ENCODE data around the gene SLC2A11. TPM values are rescaled to one million over a fixed set of nuclear protein-coding genes. Genes with fewer than 3 reads are reported as not detected.
"Not testable (repeated sequence)": the region's sequence is repeated elsewhere in the genome, so short reads cannot be mapped to it uniquely, and the experiment has no call there.

The SLC2A11 gene
- total and polyA plus RNA-seq, 7 donors = 3.7 to 12.7 (median 4.9) TPM

- intact Hi-C loops (cut with DNase I) = loop anchor here in 1 of 2 donors (10.0 kb wide), 1 partner anchor 640 kb away; the partner anchor contains the start of genes GUCD1 and SNRPD3
- TF ChIP-seq CTCF (IDR thresholded peaks at IDR 0.05) = no peak
- no peaks in the 10 kb centered on the region for H3K36me3 ChIP-seq (ENCODE audit: insufficient read depth in 1 of 2, low read depth in 1 of 2)
- WGBS, 3 donors = 76 to 79% (median 78%) methylated on average over 3 of the region's 3 CpGs
- no peak for ATAC-seq
- no peak for DNase-seq
- no peak overlapping the region for H3K27ac ChIP-seq
- no peaks in the 10 kb centered on the region for H3K9me3 ChIP-seq
- H3K27me3 ChIP-seq (ENCODE audit: insufficient read depth in 3 of 3, low read length in 2 of 3) = no peaks in the 10 kb centered on the region
- no peak overlapping the region for H3K4me3 ChIP-seq
- H3K4me1 ChIP-seq = no peaks in the 10 kb centered on the region
Observed at GRCh38 chr22:23915290-23915689, 57.6 kb downstream of the SLC2A11 start.

- intact Hi-C loops (cut with DNase I); DNase-seq; H3K27me3 ChIP-seq (ENCODE audit: insufficient read depth in 3 of 3, low read length in 2 of 3); H3K4me3 ChIP-seq; H3K36me3 ChIP-seq (ENCODE audit: insufficient read depth in 1 of 2, low read depth in 1 of 2); H3K4me1 ChIP-seq; H3K9me3 ChIP-seq; ATAC-seq; H3K27ac ChIP-seq: not testable (repeated sequence)
- WGBS, 3 donors = 88 to 100% (median 89%) methylated on average over 1 of the region's 1 CpG
Observed at GRCh38 chr22:23920267-23920611, 62.6 kb downstream of the SLC2A11 start.

- WGBS, 3 donors = 82 to 91% (median 88%) methylated on average over 13 of the region's 13 CpGs
- H3K27ac ChIP-seq = not testable (repeated sequence)
Observed at GRCh38 chr22:23921586-23922201, 64.0 kb downstream of the SLC2A11 start.

GRCh38 chr22:23922921-23923320 is 65.2 kb downstream of the SLC2A11 start:
- H3K27ac ChIP-seq = no peak overlapping the region
- peaks cover 14% of the 10 kb centered on the region for H3K9me3 ChIP-seq
- WGBS, 3 donors = 54 to 76% (median 67%) methylated on average over 2 of the region's 2 CpGs
- no peak for ATAC-seq
- intact Hi-C loops (cut with DNase I) = no loop called here
- no peaks in the 10 kb centered on the region for H3K36me3 ChIP-seq (ENCODE audit: insufficient read depth in 1 of 2, low read depth in 1 of 2)
- no peaks in the 10 kb centered on the region for H3K27me3 ChIP-seq (ENCODE audit: insufficient read depth in 3 of 3, low read length in 2 of 3)
- no peak overlapping the region for H3K4me3 ChIP-seq
- no peak for TF ChIP-seq CTCF (IDR thresholded peaks at IDR 0.05)
- H3K4me1 ChIP-seq = no peaks in the 10 kb centered on the region
- DNase-seq = no peak

More at GRCh38 chr22:23921586-23922201, 64.0 kb downstream of the SLC2A11 start:
- H3K4me1 ChIP-seq; H3K4me3 ChIP-seq; intact Hi-C loops (cut with DNase I); ATAC-seq; H3K36me3 ChIP-seq (ENCODE audit: insufficient read depth in 1 of 2, low read depth in 1 of 2); H3K27me3 ChIP-seq (ENCODE audit: insufficient read depth in 3 of 3, low read length in 2 of 3): not testable (repeated sequence)
- peak in 1 of 2 donors; percentile 31 for DNase-seq
- peaks cover 14% of the 10 kb centered on the region for H3K9me3 ChIP-seq

DNA sequence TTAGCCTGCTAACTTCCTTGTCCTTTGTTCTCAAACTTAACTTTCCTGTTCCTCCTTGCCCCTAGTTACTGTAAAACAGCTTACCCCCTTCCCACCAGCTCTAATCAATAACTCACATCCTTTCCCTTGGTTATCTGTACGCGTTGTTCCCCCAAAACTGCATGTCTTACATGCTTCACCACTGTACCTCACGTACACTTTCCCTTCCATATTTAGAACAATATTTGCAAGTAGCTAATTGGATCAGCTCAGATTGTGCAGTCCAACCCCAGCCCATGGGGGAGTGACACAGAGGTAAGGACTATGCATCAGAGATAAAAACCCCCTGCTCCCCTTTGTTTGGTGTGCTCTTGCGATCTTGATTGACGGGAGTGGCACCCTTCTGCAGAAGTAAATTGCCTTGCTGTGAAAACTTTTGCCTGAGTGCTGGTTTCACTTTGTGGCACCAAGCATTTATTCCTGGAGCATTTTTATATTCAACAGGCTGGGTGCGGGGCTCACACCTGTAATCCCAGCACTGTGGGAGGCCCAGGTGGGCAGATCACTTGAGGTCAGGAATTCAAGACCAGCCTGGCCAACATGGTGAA is 67.4 kb downstream of the SLC2A11 start:
- intact Hi-C loops (cut with DNase I) = no loop called here
- Histone ChIP-seq H3K27me3 (ENCODE audit: insufficient read depth in 3 of 3, low read length in 2 of 3) (no peaks in the 10 kb centered on the region), H3K9me3 (peaks cover 14% of the 10 kb centered on the region), H3K27ac (no peak overlapping the region), H3K4me1 (no peaks in the 10 kb centered on the region), H3K36me3 (ENCODE audit: insufficient read depth in 1 of 2, low read depth in 1 of 2) (no peaks in the 10 kb centered on the region), H3K4me3 (no peak overlapping the region)
- DNase-seq (no peak), ATAC-seq (no peak)
- no peak for TF ChIP-seq CTCF (IDR thresholded peaks at IDR 0.05)
- WGBS, 3 donors = 79 to 91% (median 90%) methylated on average over 6 of the region's 6 CpGs
